ENCODE data around the gene LTBP2. TPM values are rescaled to one million over a fixed set of nuclear protein-coding genes. Genes with fewer than 3 reads are reported as not detected.
A peak's percentile ranks its signal among the peaks of the same experiment; 100 is the strongest.

The LTBP2 gene
- total RNA-seq, 1 donor from 2014 or later = 2.9 TPM

DNA sequence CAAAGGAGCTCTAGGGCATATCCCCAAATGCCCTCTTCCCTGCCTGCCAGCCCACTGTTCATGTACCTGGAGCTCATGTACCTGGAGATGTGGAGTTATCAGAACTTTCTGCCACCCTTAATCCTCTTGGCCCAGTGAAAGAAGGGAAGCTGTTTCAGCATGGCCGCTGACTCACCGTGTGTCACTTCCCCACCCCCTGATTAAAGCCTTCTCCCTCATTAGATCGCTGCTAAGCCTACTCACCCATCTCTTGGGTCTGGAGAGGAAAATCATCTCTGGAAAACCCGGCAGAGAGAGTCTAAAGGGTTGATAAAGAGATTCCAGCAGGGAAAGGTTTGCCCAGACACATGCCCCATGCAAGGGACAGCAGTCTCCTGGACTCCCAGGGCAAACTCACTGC is 4.5 kb upstream of the LTBP2 start:
- DNase-seq (ENCODE audit: low spot score in 2 of 2, unreplicated experiment in 2 of 2) = no peak

DNA sequence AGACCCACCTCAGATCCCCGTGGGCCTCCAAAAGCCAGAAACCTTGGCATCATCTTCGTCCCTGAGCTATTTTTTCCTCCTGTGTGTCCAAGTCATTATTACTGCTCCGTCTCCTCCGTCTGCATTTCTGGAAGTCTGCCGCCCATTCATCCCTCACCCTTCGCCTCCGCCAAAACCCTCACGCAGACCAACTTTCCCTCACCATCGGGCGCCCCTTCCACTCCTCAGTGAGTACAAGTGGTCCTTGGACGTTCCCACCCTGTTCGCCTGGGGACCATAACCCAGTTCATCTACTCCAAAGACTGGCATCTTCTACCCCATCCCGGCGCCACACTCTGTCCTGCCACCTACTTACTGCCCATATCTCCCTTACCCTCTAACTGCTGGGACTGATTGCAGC is 3.7 kb upstream of the LTBP2 start:
- no peaks in the 10 kb centered on the region for H3K36me3 Mint-ChIP-seq
- H3K9me3 Mint-ChIP-seq = no peaks in the 10 kb centered on the region
- H3K27ac Mint-ChIP-seq = no peak overlapping the region
- peaks cover 9% of the 10 kb centered on the region for H3K4me1 Mint-ChIP-seq
- peaks cover 43% of the 10 kb centered on the region for H3K27me3 Mint-ChIP-seq (ENCODE audit: low read depth)
- DNase-seq (ENCODE audit: low spot score in 2 of 2, unreplicated experiment in 2 of 2) = no peak
- no peak overlapping the region for H3K4me3 Mint-ChIP-seq
- TF ChIP-seq CTCF (IDR thresholded peaks at IDR 0.05; ENCODE audit: unreplicated experiment) = no peak

More for the DNA sequence above, 4.5 kb upstream of the LTBP2 start:
- Mint-ChIP-seq H3K27me3 (ENCODE audit: low read depth) (peaks cover 37% of the 10 kb centered on the region), H3K27ac (no peak overlapping the region), H3K9me3 (no peaks in the 10 kb centered on the region), H3K36me3 (no peaks in the 10 kb centered on the region), H3K4me1 (peaks cover 11% of the 10 kb centered on the region), H3K4me3 (no peak overlapping the region)
- no peak for TF ChIP-seq CTCF (IDR thresholded peaks at IDR 0.05; ENCODE audit: unreplicated experiment)

- peaks cover 2% of the 10 kb centered on the region for H3K4me1 Mint-ChIP-seq
- no peaks in the 10 kb centered on the region for H3K9me3 Mint-ChIP-seq
- no peak overlapping the region for H3K4me3 Mint-ChIP-seq
- H3K36me3 Mint-ChIP-seq = no peaks in the 10 kb centered on the region
- H3K27me3 Mint-ChIP-seq (ENCODE audit: low read depth) = peaks cover 52% of the 10 kb centered on the region
- H3K27ac Mint-ChIP-seq = no peak overlapping the region
- TF ChIP-seq CTCF (IDR thresholded peaks at IDR 0.05; ENCODE audit: unreplicated experiment) = no peak
- DNase-seq (ENCODE audit: low spot score in 2 of 2, unreplicated experiment in 2 of 2) = no peak
Measured at GRCh38 chr14:74614508-74615495, 2.8 kb upstream of the LTBP2 start.

DNA sequence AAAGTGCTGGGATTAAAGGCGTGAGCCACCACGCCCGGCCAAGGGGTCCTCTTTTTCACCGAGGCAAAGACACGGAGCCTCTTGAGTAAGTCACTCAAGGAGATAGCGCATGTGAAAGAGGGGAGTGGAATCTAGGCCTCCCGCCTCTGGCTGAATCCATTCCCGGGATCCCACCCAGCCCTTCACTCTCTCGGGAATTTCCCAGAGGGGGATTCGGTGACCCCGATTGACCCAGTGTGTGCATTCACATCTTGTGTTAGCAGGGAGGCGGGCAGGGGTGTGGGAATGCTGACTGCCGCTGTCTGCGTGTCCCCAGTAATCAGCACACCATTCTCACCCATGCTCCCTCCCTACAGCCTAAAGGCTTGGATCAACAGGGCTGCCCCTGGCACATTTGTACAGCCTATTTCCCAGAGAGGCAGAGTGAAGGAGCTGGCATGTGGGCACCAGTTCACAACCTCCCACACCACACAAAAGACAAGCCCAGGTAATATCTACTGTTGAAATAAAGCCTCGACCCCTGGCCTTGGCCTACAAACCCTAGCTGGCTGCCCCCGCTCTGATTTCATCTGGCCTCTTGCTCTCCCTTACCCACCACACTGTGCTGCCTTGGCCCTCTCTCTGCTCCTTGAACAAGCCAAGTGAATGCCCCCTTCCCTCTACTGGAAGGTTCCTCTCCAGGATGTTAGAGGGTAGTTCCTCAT is 1.3 kb upstream of the LTBP2 start:
- Mint-ChIP-seq H3K27ac (no peak overlapping the region), H3K9me3 (no peaks in the 10 kb centered on the region), H3K4me3 (peak overlapping the region; percentile 51), H3K27me3 (ENCODE audit: low read depth) (peaks cover 63% of the 10 kb centered on the region), H3K36me3 (no peaks in the 10 kb centered on the region), H3K4me1 (no peaks in the 10 kb centered on the region)
- no peak for TF ChIP-seq CTCF (IDR thresholded peaks at IDR 0.05; ENCODE audit: unreplicated experiment)
- no peak for DNase-seq (ENCODE audit: low spot score in 2 of 2, unreplicated experiment in 2 of 2)

- no peaks in the 10 kb centered on the region for H3K36me3 Mint-ChIP-seq
- TF ChIP-seq CTCF (IDR thresholded peaks at IDR 0.05; ENCODE audit: unreplicated experiment) = peak; percentile 48
- H3K4me3 Mint-ChIP-seq = peak overlapping the region; percentile 65
- no peak overlapping the region for H3K27ac Mint-ChIP-seq
- DNase-seq (ENCODE audit: low spot score in 2 of 2, unreplicated experiment in 2 of 2) = peak; percentile 79 to 86
- peaks cover 63% of the 10 kb centered on the region for H3K27me3 Mint-ChIP-seq (ENCODE audit: low read depth)
- no peaks in the 10 kb centered on the region for H3K4me1 Mint-ChIP-seq
- H3K9me3 Mint-ChIP-seq = no peaks in the 10 kb centered on the region
Measured at GRCh38 chr14:74612350-74613021, 449 bp upstream of the LTBP2 start.

Data from mesothelial cell of epicardium (in vitro differentiated cells).